BLaER1 (cell line): Measurements from ENCODE around the gene KDM4C.

Experiments used
- H3K27ac ChIP-seq: shearing (Covaris generic); formaldehyde crosslinking; 2 replicates; pipeline ENCODE4 v1.8.1; 2022
- H3K27me3 ChIP-seq: shearing (Covaris generic); formaldehyde crosslinking; 2 replicates; pipeline ENCODE4 v1.8.1; 2022
- H3K36me3 ChIP-seq: shearing (Covaris generic); formaldehyde crosslinking; 2 replicates; pipeline ENCODE4 v1.8.1; 2022
- H3K4me1 ChIP-seq: shearing (Covaris generic); formaldehyde crosslinking; 2 replicates; pipeline ENCODE4 v1.8.1; 2022
- H3K4me2 ChIP-seq: shearing (Covaris generic); formaldehyde crosslinking; 2 replicates; pipeline ENCODE4 v1.8.1; 2022
- H3K4me3 ChIP-seq: shearing (Covaris generic); formaldehyde crosslinking; 2 replicates; pipeline ENCODE4 v1.8.1; 2022
- H3K9ac ChIP-seq: shearing (Covaris generic); formaldehyde crosslinking; 2 replicates; pipeline ENCODE4 v1.8.1; 2022
- H3K9me3 ChIP-seq: shearing (Covaris generic); formaldehyde crosslinking; 2 replicates; pipeline ENCODE4 v1.8.1; 2022
- H4K20me1 ChIP-seq: shearing (Covaris generic); formaldehyde crosslinking; 2 replicates; pipeline ENCODE4 v1.8.1; 2022
- Cebpa-rat ChIP-seq: shearing (Covaris generic); IDR thresholded peaks from 2 replicates; pipeline ENCODE4 v1.8.1; 2022

Gene KDM4C

DNA sequence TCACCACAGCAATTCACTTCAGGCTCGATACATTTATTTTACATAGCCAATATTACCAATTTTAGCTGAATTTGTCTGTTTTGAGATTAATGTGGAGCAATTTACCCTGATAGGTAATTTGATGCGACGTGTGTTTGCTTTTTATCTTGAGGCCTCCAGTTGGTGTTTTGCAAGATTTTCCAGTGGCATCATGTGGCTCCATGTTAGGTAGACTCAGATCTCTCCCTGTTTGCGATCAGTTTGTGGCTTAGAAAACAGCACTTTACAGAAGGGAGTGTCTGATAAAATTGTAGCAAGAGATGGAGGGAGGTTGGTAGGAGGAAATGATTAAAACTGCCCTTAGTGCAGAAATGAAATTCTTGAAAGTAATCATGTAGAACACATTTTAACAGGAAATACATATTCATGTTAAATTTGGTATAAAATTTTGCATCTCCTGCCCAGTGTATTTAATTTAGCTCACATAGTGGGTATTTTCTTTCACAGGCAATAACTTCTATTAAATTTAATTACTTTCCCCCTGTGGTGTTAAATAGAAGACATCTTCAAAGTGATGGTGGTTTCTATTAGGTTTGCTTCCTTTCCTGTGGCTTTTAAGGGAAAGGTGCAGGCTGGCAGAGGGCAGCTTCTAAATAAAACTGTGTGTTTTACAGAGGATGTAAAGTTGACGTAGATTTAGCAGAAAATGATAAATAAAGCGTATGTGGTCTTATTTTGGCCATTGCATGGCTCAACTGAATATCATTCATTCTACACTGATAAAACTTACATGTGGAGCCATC lies 135.8 kb downstream of the KDM4C start:
- Histone ChIP-seq H3K4me3 (no peak overlapping the region), H3K9ac (no peak overlapping the region), H3K4me2 (peak overlapping the region; percentile 40; the same call in 1 of the 2 replicates), H3K27me3 (no peaks in the 10 kb centered on the region), H3K9me3 (no peaks in the 10 kb centered on the region), H3K27ac (no peak overlapping the region), H4K20me1 (peaks cover 18% of the 10 kb centered on the region; the same call in 1 of the 2 replicates), H3K36me3 (peaks cover 61% of the 10 kb centered on the region), H3K4me1 (peaks cover 18% of the 10 kb centered on the region)
- no peak for TF ChIP-seq Cebpa-rat

DNA sequence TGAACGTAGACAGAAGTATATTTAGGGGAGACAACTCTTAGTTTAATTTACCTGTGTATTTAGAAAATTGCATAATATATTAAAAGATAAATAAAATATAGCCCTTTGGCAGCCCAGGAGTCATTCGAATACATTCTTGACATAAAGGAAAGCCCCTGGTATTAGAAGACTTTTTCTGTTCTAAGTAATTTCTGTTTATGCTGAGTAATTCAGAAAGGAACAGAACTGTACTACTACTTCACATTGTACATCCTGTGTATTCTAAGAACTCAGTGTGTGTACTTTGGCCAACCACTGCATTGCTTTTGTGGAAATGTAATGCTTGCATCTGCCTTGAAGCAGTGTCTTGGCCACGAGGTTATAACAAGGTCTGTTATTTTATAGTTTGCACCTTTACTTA lies 136.4 kb downstream of the KDM4C start:
- no peak overlapping the region for H3K4me3 ChIP-seq
- H3K4me1 ChIP-seq: peaks cover 18% of the 10 kb centered on the region
- no peak overlapping the region for H3K9ac ChIP-seq
- peaks cover 63% of the 10 kb centered on the region for H3K36me3 ChIP-seq
- H3K27ac ChIP-seq: no peak overlapping the region
- H3K9me3 ChIP-seq: no peaks in the 10 kb centered on the region
- TF ChIP-seq Cebpa-rat: no peak
- H4K20me1 ChIP-seq: peaks cover 21% of the 10 kb centered on the region; the same call in 1 of the 2 replicates
- no peak overlapping the region for H3K4me2 ChIP-seq
- no peaks in the 10 kb centered on the region for H3K27me3 ChIP-seq

DNA sequence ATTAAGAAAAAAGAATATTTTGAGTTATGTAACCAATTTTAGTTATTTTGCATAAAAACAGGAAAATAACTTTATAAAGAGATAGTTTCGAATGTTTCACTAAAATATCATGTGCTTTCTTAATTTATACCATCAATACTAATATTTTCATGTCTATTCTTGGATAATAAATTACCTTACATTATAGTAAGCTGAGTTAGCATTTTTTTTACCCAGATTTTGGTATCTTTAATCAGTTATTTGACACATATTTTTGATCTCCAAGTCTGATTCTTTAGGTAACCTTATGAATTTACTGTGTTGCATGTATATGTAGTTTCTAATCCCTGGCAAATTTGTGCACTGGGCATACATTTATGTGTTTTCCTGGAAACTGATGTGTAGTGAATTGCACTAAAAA lies 138.0 kb downstream of the KDM4C start:
- Histone ChIP-seq H4K20me1 (peaks cover 18% of the 10 kb centered on the region; the same call in 1 of the 2 replicates), H3K4me3 (no peak overlapping the region), H3K9ac (no peak overlapping the region), H3K4me2 (no peak overlapping the region), H3K27me3 (no peaks in the 10 kb centered on the region), H3K27ac (no peak overlapping the region), H3K9me3 (no peaks in the 10 kb centered on the region), H3K36me3 (peaks cover 62% of the 10 kb centered on the region), H3K4me1 (peaks cover 18% of the 10 kb centered on the region)
- no peak for TF ChIP-seq Cebpa-rat

DNA sequence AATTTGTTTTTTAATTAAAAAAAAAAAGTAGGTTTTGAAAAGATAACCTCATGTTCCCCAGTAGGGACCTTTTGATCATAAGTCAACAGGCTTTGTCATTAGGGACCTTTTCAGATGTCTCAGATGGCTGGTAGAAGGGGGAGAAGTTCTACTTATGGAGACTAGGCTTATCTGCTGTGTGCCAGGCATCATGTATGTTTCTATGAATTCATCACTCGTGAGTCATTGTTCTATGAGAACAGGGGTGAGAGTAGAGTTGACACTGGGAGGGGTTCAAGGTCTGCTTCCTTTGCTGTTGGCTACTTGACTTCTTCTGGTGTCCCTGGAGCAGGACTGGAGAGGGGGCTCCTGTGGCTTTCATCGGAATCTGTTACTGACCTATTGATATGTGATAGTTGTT lies 138.8 kb downstream of the KDM4C start:
- no peak overlapping the region for H3K9ac ChIP-seq
- no peak overlapping the region for H3K4me3 ChIP-seq
- H4K20me1 ChIP-seq: peaks cover 22% of the 10 kb centered on the region; the same call in 1 of the 2 replicates
- H3K4me1 ChIP-seq: peaks cover 18% of the 10 kb centered on the region
- H3K36me3 ChIP-seq: peaks cover 64% of the 10 kb centered on the region
- no peaks in the 10 kb centered on the region for H3K27me3 ChIP-seq
- no peak for TF ChIP-seq Cebpa-rat
- no peak overlapping the region for H3K4me2 ChIP-seq
- H3K9me3 ChIP-seq: no peaks in the 10 kb centered on the region
- H3K27ac ChIP-seq: no peak overlapping the region

DNA sequence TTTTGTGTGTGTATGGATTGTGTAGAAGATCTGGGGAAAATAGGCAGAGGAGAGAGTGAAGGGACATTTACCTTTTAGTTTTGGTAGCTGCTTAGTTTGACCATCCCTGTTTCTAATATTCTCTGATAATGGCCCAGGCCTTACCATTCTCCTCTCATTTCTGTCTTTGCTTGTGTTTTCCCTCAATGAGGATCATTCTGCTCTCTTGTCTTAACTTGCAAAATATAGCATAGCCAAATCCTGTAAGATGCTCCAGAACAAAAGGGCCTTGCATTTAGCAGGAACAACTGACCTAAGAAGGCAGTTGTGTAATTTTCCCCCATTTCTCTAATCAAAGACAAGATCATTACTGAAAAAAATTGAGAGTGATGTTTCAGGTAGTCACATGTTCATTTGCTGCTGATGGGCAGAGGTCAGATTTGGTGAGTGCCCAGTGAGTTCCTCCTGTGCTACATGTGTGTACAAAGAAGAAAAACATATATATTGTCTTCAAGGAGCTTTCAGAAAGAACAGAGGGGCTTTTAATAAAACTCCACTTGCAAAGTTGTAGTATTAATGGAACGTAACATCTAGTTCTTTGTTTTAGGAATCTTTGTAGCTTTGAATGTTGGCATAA lies 139.5 kb downstream of the KDM4C start:
- H3K4me2 ChIP-seq: no peak overlapping the region
- no peak for TF ChIP-seq Cebpa-rat
- H3K9ac ChIP-seq: no peak overlapping the region
- peaks cover 65% of the 10 kb centered on the region for H3K36me3 ChIP-seq
- H3K27me3 ChIP-seq: no peaks in the 10 kb centered on the region
- H3K4me1 ChIP-seq: peaks cover 18% of the 10 kb centered on the region
- no peak overlapping the region for H3K27ac ChIP-seq
- H3K9me3 ChIP-seq: no peaks in the 10 kb centered on the region
- H3K4me3 ChIP-seq: no peak overlapping the region
- peaks cover 28% of the 10 kb centered on the region; the same call in 1 of the 2 replicates for H4K20me1 ChIP-seq

DNA sequence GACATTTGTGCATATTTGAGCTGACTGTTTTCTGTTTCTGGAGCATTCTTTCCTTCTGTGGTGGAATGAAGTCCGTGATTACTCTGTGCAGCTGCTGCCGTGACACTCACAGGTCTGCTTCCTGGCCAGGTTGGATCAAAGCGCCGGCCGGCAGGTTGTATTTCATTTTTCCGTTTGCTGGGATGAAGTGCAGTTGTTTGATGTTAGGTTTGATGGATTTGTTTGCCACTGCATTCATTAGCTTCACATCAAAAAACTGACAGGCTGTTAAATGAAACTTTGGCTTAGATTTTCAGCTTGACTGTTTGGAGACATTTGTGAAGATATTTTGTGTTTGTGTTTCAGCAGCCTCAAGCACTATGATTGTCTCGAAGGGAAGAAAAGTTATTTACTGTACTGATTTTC lies 140.1 kb downstream of the KDM4C start:
- Histone ChIP-seq H3K9ac (no peak overlapping the region), H3K4me1 (peaks cover 14% of the 10 kb centered on the region)

DNA sequence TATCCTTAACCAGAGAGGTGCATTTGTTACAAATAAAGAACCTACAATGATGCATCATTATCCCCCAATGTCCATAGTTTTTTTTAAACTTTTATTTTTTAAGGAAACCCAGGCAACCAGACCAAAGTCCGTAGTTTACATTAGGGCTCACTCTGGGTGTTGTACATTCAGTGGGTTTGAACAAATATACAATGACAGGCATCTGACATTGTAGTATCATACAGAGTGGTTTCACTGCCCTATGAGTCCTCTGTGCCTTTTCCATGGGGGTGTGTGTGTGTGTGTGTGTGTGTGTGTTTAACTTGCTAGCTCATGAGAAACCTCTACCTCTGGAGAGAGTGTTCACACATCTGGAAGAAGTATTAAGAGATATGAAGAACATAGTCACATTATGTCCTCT lies 141.5 kb downstream of the KDM4C start:
- Histone ChIP-seq H3K27ac (no peak overlapping the region), H3K4me3 (no peak overlapping the region), H3K9me3 (no peaks in the 10 kb centered on the region), H3K4me1 (peaks cover under 1% of the 10 kb centered on the region; the same call in 1 of the 2 replicates), H3K9ac (no peak overlapping the region), H3K27me3 (no peaks in the 10 kb centered on the region), H3K4me2 (no peak overlapping the region), H3K36me3 (peaks cover 54% of the 10 kb centered on the region), H4K20me1 (peaks cover 36% of the 10 kb centered on the region)
- no peak for TF ChIP-seq Cebpa-rat

More for the DNA sequence above, 140.1 kb downstream of the KDM4C start:
- no peak overlapping the region for H3K27ac ChIP-seq
- no peak for TF ChIP-seq Cebpa-rat
- H3K36me3 ChIP-seq: peaks cover 65% of the 10 kb centered on the region
- no peaks in the 10 kb centered on the region for H3K27me3 ChIP-seq
- no peaks in the 10 kb centered on the region for H3K9me3 ChIP-seq
- no peak overlapping the region for H3K4me2 ChIP-seq
- H3K4me3 ChIP-seq: no peak overlapping the region
- peaks cover 34% of the 10 kb centered on the region for H4K20me1 ChIP-seq

DNA sequence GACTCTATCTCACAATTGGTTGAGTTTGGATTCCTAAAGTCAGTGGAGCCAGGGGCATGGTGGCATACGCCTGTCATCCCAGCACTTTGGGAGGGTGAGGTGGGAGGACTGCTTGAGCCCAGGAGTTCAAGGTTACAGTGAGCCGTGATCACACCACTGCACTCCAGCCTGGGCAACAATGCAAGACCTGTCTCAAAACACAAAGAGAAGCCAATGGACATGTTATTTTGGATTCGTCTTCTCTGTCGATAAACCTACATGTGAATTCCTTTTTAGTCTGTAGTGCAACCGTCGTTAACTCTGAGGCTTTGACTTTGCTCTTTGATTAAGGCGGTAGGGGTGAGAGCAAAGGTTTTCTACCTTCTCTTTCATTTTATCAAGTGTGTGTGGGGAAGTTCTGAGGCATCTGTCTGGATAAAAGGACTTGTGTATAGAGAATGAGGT lies 142.7 kb downstream of the KDM4C start:
- Histone ChIP-seq H3K27ac (no peak overlapping the region), H3K9me3 (no peaks in the 10 kb centered on the region), H3K4me1 (no peaks in the 10 kb centered on the region), H4K20me1 (peaks cover 43% of the 10 kb centered on the region), H3K9ac (no peak overlapping the region), H3K36me3 (peaks cover 42% of the 10 kb centered on the region), H3K4me2 (no peak overlapping the region), H3K4me3 (no peak overlapping the region), H3K27me3 (no peaks in the 10 kb centered on the region)
- no peak for TF ChIP-seq Cebpa-rat

DNA sequence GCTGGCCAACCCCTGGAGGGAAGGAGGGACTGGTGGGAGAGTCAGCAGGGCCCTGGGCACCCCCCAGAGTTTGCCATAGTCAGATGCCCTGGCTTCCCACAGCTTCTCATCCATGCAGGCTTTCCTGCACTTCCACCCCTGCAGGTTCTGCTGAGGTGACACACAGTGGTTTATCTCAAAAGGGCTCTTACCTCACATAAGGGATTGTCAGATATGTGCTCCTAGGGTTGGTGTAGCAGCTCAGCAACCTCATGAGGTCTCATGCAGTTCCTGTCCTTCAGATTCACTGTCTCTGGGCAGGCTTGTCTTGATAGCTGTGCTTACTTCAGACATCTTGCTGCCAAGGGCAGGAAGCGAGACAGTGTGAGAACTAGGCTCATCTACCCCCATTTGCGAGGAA lies 143.4 kb downstream of the KDM4C start:
- Histone ChIP-seq H3K9ac (no peak overlapping the region), H3K4me1 (no peaks in the 10 kb centered on the region), H3K4me3 (no peak overlapping the region), H3K36me3 (peaks cover 43% of the 10 kb centered on the region), H3K27ac (no peak overlapping the region), H3K4me2 (no peak overlapping the region), H3K9me3 (no peaks in the 10 kb centered on the region), H4K20me1 (peaks cover 50% of the 10 kb centered on the region), H3K27me3 (no peaks in the 10 kb centered on the region)
- no peak for TF ChIP-seq Cebpa-rat

DNA sequence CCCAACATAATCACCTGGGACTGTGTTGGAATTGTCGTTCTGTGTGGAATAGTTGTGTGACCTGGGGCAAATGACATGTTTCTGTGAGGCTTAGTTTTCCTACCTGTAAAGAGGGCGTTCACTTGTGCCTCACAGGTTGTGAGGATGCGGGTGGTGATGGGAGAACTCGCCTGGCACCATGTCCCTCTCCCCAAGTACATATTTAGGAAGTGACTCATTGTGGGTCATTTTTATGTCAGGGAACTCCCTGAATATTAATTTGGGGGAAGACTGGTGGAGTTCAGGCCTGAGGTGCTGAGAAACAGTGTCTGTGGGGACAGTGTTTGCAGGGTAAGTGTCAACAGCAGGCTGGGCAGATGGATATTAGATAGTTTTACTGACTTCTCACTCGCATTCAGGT lies 144.7 kb downstream of the KDM4C start:
- Histone ChIP-seq H3K9ac (no peak overlapping the region), H3K27ac (no peak overlapping the region), H3K9me3 (no peaks in the 10 kb centered on the region), H3K36me3 (peaks cover 38% of the 10 kb centered on the region), H3K4me3 (no peak overlapping the region), H3K4me2 (no peak overlapping the region), H3K4me1 (no peaks in the 10 kb centered on the region), H4K20me1 (peaks cover 56% of the 10 kb centered on the region), H3K27me3 (no peaks in the 10 kb centered on the region)
- TF ChIP-seq Cebpa-rat: no peak
